ENCODE results near the gene ADPRHL1.

Gene ADPRHL1

GRCh38 chr13:113365971-113366588 lies 87.2 kb downstream of the ADPRHL1 start:
- Histone ChIP-seq H3K9me3 (ENCODE audit: insufficient read depth, low read depth, low read length) (no peaks in the 10 kb centered on the region), H3K4me2 (ENCODE audit: low read depth, low read length, poor library complexity, severe bottlenecking) (no peak overlapping the region), H2AFZ (ENCODE audit: low read length) (no peak overlapping the region)

DNA sequence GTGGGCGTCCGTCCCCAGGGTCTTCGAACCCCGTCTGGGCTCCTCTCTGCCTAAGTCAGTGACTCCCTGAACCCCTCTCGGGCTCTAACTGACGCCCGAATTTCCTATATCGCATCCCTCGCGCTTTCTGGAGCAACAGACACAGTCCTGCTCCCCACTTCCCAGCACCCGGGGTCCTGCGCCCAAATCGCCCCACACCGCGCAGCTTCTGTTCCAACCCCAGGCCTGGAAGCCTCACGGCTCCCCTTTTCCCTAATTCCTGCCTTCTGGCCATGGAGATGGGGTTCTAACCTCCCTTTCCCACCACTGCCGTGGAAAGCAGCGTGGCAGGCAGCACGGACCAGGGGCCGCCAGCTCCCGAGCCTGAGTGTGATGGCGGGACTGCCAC lies 87.7 kb downstream of the ADPRHL1 start:
- Histone ChIP-seq H4K20me1 (ENCODE audit: insufficient read depth, low read length, poor library complexity, severe bottlenecking) (no peaks in the 10 kb centered on the region), H3K9me2 (replicated peaks; ENCODE audit: low read depth, low read length) (no peaks in the 10 kb centered on the region), H3K4me1 (ENCODE audit: insufficient read depth, low read length, poor library complexity, severe bottlenecking) (no peaks in the 10 kb centered on the region), H3K4me2 (ENCODE audit: low read depth, low read length, poor library complexity, severe bottlenecking) (no peak overlapping the region), H2AFZ (ENCODE audit: low read length) (no peak overlapping the region), H3K9ac (ENCODE audit: low read depth, low read length, poor library complexity, severe bottlenecking) (no peak overlapping the region), H3K27me3 (ENCODE audit: insufficient read depth, low read length, poor library complexity, severe bottlenecking) (no peaks in the 10 kb centered on the region), H3K4me3 (ENCODE audit: low read length, poor library complexity, severe bottlenecking) (no peak overlapping the region), H3K9me3 (ENCODE audit: insufficient read depth, low read depth, low read length) (no peaks in the 10 kb centered on the region), H3K36me3 (ENCODE audit: insufficient read depth, low read length) (no peaks in the 10 kb centered on the region), H3K79me2 (ENCODE audit: insufficient read depth, low read length) (no peaks in the 10 kb centered on the region), H3F3A (ENCODE audit: low read depth) (no peaks in the 10 kb centered on the region)
- TF ChIP-seq EZH2phosphoT487 (IDR thresholded peaks at IDR 0.05; ENCODE audit: borderline replicate concordance), result no peak
- TF ChIP-seq, protein P1, sequence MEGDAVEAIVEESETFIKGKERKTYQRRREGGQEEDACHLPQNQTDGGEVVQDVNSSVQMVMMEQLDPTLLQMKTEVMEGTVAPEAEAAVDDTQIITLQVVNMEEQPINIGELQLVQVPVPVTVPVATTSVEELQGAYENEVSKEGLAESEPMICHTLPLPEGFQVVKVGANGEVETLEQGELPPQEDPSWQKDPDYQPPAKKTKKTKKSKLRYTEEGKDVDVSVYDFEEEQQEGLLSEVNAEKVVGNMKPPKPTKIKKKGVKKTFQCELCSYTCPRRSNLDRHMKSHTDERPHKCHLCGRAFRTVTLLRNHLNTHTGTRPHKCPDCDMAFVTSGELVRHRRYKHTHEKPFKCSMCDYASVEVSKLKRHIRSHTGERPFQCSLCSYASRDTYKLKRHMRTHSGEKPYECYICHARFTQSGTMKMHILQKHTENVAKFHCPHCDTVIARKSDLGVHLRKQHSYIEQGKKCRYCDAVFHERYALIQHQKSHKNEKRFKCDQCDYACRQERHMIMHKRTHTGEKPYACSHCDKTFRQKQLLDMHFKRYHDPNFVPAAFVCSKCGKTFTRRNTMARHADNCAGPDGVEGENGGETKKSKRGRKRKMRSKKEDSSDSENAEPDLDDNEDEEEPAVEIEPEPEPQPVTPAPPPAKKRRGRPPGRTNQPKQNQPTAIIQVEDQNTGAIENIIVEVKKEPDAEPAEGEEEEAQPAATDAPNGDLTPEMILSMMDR (conservative IDR thresholded peaks at IDR 0.05; ENCODE audit: low read length), result no peak

More at GRCh38 chr13:113365971-113366588, 87.2 kb downstream of the ADPRHL1 start:
- Histone ChIP-seq H4K20me1 (ENCODE audit: insufficient read depth, low read length, poor library complexity, severe bottlenecking) (no peaks in the 10 kb centered on the region), H3K4me1 (ENCODE audit: insufficient read depth, low read length, poor library complexity, severe bottlenecking) (no peaks in the 10 kb centered on the region), H3K9ac (ENCODE audit: low read depth, low read length, poor library complexity, severe bottlenecking) (no peak overlapping the region), H3K4me3 (ENCODE audit: low read length, poor library complexity, severe bottlenecking) (no peak overlapping the region), H3F3A (ENCODE audit: low read depth) (no peaks in the 10 kb centered on the region), H3K36me3 (ENCODE audit: insufficient read depth, low read length) (no peaks in the 10 kb centered on the region), H3K79me2 (ENCODE audit: insufficient read depth, low read length) (no peaks in the 10 kb centered on the region), H3K27me3 (ENCODE audit: insufficient read depth, low read length, poor library complexity, severe bottlenecking) (no peaks in the 10 kb centered on the region), H3K9me2 (replicated peaks; ENCODE audit: low read depth, low read length) (no peaks in the 10 kb centered on the region)
- TF ChIP-seq, protein P1 (conservative IDR thresholded peaks at IDR 0.05; ENCODE audit: low read length), result no peak
- no peak for TF ChIP-seq EZH2phosphoT487 (IDR thresholded peaks at IDR 0.05; ENCODE audit: borderline replicate concordance)

GRCh38 chr13:113364901-113365582 lies 88.2 kb downstream of the ADPRHL1 start:
- H3K4me3 ChIP-seq (ENCODE audit: low read length, poor library complexity, severe bottlenecking), result no peak overlapping the region
- no peak overlapping the region for H2AFZ ChIP-seq (ENCODE audit: low read length)
- no peaks in the 10 kb centered on the region for H4K20me1 ChIP-seq (ENCODE audit: insufficient read depth, low read length, poor library complexity, severe bottlenecking)
- H3K4me2 ChIP-seq (ENCODE audit: low read depth, low read length, poor library complexity, severe bottlenecking), result no peak overlapping the region
- TF ChIP-seq EZH2phosphoT487 (IDR thresholded peaks at IDR 0.05; ENCODE audit: borderline replicate concordance), result no peak
- TF ChIP-seq, protein P1 (conservative IDR thresholded peaks at IDR 0.05; ENCODE audit: low read length), result no peak
- no peaks in the 10 kb centered on the region for H3K36me3 ChIP-seq (ENCODE audit: insufficient read depth, low read length)
- no peaks in the 10 kb centered on the region for H3K4me1 ChIP-seq (ENCODE audit: insufficient read depth, low read length, poor library complexity, severe bottlenecking)
- no peaks in the 10 kb centered on the region for H3K79me2 ChIP-seq (ENCODE audit: insufficient read depth, low read length)
- H3K27me3 ChIP-seq (ENCODE audit: insufficient read depth, low read length, poor library complexity, severe bottlenecking), result no peaks in the 10 kb centered on the region
- H3K9me3 ChIP-seq (ENCODE audit: insufficient read depth, low read depth, low read length), result no peaks in the 10 kb centered on the region
- no peaks in the 10 kb centered on the region for H3F3A ChIP-seq (ENCODE audit: low read depth)
- H3K9me2 ChIP-seq (replicated peaks; ENCODE audit: low read depth, low read length), result no peaks in the 10 kb centered on the region
- no peak overlapping the region for H3K9ac ChIP-seq (ENCODE audit: low read depth, low read length, poor library complexity, severe bottlenecking)

All from Loucy (cell line).